Epithelial cell of esophagus (primary cell): ENCODE measurements around the gene STK38L.

Source experiments
- DNase-seq: peaks from one replicate; pipeline ENCODE4 v3.0.0; 2010; ENCODE audit warnings: low read depth
- H3K4me3 ChIP-seq: 2 replicates; pipeline ENCODE4 v1.5.1; 2011; ENCODE audit warnings: mild to moderate bottlenecking, low read length, control low read depth
- CTCF ChIP-seq: IDR thresholded peaks from 2 replicates; pipeline ENCODE4 v1.5.1; 2011; ENCODE audit warnings: low read depth, mild to moderate bottlenecking, low read length, control low read depth, inconsistent platforms; ENCODE audit not compliant: insufficient read depth; ENCODE audit errors: missing control alignments

Gene STK38L

DNA sequence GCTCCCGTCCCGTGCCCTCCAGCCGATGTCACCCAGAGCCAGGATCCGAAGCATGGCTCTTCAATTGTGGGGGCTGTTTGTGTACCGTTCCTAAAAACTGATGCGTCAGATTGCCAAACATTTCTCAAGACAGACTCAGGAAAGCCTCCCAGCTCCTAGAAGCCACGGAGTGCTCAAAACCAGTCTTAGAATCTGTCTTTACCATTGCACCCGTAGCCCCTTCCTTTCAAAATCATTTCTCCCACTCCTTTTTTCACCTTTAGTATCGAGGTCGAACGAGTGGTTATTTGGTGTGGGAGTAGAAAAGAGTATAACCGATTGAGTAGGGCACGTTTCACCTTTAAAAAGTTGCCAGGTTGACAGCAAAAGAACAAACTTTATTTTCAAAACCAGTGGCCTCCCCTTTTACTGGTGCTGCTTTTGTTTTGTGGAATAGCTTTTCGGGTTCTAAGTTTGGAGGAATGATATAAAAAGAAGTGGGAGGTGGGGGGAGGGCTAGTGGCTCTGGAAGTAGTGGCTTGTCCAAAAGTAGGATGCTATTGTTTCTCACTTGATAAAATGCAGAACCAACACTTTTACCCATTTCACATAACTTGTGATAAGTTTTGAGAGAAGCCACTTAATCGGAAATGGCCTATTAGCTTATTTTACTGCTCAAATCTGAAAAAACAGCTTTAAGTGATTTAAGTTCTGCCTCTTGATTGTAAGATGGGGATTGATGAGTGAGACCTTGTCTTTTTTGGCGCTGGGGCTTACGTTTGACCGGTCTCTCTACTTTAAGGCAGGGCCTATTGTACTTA, 803 bp downstream of the STK38L start:
- H3K4me3 ChIP-seq, result peak overlapping the region; percentile 89
- TF ChIP-seq CTCF, result no peak
- peak; percentile 53 for DNase-seq

DNA sequence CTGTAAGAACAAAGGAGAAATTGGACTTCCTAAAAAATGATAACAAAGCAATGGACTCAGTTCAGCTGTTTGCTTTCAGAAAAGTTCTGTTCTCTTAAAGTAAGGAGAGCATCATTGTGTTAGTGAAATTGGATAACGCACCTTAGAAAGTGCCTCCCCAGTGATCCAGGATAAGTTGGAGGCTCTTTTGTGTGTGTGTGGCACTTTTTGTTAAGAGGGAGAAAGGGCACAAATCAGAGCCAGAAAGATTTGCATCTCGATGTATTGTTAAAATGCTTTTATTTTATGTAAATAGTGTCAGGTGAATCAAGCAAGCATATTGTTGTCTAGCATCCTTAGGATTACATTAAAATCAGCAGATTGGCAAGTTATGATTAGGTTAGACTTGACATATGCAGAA, 2.1 kb downstream of the STK38L start:
- TF ChIP-seq CTCF, result no peak
- DNase-seq, result no peak
- H3K4me3 ChIP-seq, result peak overlapping the region; percentile 89

DNA sequence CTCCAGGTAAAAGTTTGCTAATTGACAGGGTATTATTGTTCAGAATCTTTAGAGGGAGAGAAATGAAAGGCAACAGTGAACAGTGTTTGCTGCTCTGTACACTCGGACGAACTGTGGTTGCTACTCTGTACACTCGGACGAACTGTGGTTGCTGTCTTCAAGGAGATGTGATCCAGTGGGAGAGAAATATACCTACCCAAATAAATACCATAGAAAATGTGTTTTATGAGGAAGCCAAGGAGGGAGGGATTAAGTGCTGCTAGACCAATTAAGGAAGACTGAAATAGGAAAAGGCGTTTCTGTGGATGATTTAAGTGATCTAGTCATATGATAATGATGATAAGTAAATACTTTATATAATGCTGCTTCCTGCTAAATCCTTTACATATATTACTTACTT, 2.7 kb downstream of the STK38L start:
- TF ChIP-seq CTCF, result no peak
- H3K4me3 ChIP-seq, result peak overlapping the region; percentile 22
- peak; percentile 58 for DNase-seq

DNA sequence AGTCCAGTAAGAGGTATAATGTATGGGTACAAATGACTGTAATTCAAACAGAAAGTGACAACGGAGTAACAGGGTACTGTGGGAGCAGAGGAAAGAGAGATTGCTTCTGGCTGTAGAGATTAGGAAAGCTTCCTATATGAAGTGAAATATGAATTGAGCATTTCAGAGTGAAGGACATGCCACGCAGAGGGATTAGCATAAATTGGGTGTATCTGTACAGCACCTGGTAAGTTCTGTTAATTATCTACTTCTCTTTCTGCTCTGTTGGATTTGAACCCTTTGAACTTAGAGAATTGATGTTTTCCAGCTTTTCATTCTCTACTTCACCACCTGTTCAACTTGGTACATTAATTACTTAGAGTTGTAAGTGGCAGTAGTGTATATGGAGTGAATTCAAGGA, 8.8 kb downstream of the STK38L start:
- no peak for DNase-seq
- TF ChIP-seq CTCF, result no peak
- H3K4me3 ChIP-seq, result no peak overlapping the region

GRCh38 chr12:27253347-27253746, 9.3 kb downstream of the STK38L start:
- DNase-seq, result no peak
- H3K4me3 ChIP-seq, result no peak overlapping the region
- TF ChIP-seq CTCF, result no peak

DNA sequence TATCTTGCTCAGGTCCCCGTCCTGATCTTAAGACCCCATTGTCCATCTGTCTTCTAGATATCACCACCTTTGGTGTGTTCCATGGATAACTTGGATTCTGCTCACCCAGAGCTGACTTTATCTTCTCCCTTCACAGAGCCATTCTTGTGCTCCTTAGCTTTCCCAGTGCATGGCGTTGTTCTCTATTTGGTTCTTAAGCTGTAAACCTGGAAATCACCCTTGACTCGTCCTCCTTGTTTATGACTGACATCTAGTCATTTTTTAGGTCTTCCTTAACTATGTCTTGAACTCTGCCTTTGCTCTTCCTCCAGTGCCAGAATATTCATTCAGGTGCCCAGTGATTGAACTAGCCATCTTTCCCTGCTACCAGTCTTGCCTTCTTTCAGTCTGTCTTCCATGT, 11.7 kb downstream of the STK38L start:
- H3K4me3 ChIP-seq, result no peak overlapping the region
- peak; percentile 27 for DNase-seq
- TF ChIP-seq CTCF, result no peak

GRCh38 chr12:27257104-27257843, 13.2 kb downstream of the STK38L start:
- H3K4me3 ChIP-seq, result no peak overlapping the region
- DNase-seq, result peak; percentile 24
- no peak for TF ChIP-seq CTCF
